Endothelial cell (in vitro differentiated cells): ENCODE data around the gene GRM4. TPM values are rescaled to one million over a fixed set of nuclear protein-coding genes. Genes with fewer than 3 reads are reported as not detected.

Experiments
- DNase-seq: peaks from one replicate; pipeline ENCODE4 v3.0.0; 2021; ENCODE audit warnings: low spot score
- H3K27ac Mint-ChIP-seq: one replicate; pipeline ENCODE4 v1.8.0; 2021; ENCODE audit warnings: mixed read lengths, inconsistent platforms; ENCODE audit not compliant: unreplicated experiment
- H3K27me3 Mint-ChIP-seq: one replicate; pipeline ENCODE4 v1.8.0; 2021; ENCODE audit warnings: mild to moderate bottlenecking, moderate library complexity, mixed read lengths, inconsistent platforms; ENCODE audit not compliant: unreplicated experiment
- H3K36me3 Mint-ChIP-seq: one replicate; pipeline ENCODE4 v1.8.0; 2021; ENCODE audit warnings: mild to moderate bottlenecking, low read depth, mixed read lengths, inconsistent platforms; ENCODE audit not compliant: unreplicated experiment
- H3K4me1 Mint-ChIP-seq: one replicate; pipeline ENCODE4 v1.8.0; 2021; ENCODE audit warnings: mild to moderate bottlenecking, mixed read lengths, inconsistent platforms; ENCODE audit not compliant: unreplicated experiment
- H3K4me3 Mint-ChIP-seq: one replicate; pipeline ENCODE4 v1.8.0; 2021; ENCODE audit warnings: mild to moderate bottlenecking, mixed read lengths, inconsistent platforms; ENCODE audit not compliant: unreplicated experiment
- H3K9me3 Mint-ChIP-seq: one replicate; pipeline ENCODE4 v1.8.0; 2021; ENCODE audit warnings: mixed read lengths, inconsistent platforms; ENCODE audit not compliant: unreplicated experiment
- total RNA-seq: library from RNA; stranded (reverse); fragmentation: NEBNext Ultra II Directional; extraction: Animal tissue kit (Norgen Biotek cat#: 25700); gene quantifications from one replicate; pipeline ENCODE4 v1.2.1, GENCODE V29; 2021; ENCODE audit not compliant: unreplicated experiment
- TF ChIP-seq, protein P1 (sequence below): fragments of 200-600 bp; sonication (generic); IDR thresholded peaks from one replicate; pipeline ENCODE4 v1.5.0; 2021; ENCODE audit warnings: antibody characterized with exemption; ENCODE audit not compliant: unreplicated experiment

The GRM4 gene
- total RNA-seq, 1 donor from 2014 or later, result 2.6 TPM

DNA sequence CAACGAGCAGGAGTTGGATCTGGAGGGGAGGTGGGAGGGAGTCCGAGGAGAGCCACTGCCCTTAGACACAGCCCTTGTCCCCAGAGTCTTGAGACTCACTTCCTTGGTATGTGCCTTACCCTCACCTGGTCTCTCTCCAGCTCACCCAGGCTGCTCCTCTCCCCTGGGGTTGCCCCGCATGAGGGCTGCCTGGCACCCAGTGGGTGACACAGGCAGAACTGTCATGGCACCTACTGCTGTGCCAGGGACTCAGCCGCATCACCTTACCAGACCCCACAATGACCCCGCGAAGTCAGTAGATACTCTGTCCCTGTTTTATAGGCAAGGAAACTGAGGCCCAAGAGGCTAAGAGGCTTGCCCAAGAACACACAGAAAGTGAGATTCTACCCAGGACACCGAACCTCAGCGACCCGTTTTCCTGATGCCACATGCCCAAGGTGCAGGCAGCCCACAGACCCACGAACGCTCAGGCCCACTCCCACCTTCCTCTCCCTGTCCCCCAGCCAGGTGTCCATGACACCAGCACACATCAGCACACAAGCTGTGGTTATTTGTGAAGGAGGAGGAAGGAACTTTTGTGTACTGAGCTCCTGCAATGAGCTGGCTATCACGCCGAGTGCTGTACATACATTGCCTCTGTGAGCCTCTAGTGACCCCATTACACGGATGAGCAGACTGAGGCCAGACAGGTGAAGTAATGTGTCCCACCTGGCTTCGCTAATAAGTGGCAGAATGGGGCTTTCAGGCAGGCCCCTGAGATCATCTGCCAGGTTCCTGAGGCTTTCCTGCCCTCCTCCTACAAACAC, 168.1 kb downstream of the GRM4 start:
- no peak for DNase-seq
- Mint-ChIP-seq H3K9me3 (no peaks in the 10 kb centered on the region), H3K27ac (no peak overlapping the region), H3K27me3 (peaks cover 16% of the 10 kb centered on the region), H3K4me3 (no peak overlapping the region), H3K36me3 (no peaks in the 10 kb centered on the region), H3K4me1 (peaks cover 6% of the 10 kb centered on the region)
- TF ChIP-seq, protein P1, sequence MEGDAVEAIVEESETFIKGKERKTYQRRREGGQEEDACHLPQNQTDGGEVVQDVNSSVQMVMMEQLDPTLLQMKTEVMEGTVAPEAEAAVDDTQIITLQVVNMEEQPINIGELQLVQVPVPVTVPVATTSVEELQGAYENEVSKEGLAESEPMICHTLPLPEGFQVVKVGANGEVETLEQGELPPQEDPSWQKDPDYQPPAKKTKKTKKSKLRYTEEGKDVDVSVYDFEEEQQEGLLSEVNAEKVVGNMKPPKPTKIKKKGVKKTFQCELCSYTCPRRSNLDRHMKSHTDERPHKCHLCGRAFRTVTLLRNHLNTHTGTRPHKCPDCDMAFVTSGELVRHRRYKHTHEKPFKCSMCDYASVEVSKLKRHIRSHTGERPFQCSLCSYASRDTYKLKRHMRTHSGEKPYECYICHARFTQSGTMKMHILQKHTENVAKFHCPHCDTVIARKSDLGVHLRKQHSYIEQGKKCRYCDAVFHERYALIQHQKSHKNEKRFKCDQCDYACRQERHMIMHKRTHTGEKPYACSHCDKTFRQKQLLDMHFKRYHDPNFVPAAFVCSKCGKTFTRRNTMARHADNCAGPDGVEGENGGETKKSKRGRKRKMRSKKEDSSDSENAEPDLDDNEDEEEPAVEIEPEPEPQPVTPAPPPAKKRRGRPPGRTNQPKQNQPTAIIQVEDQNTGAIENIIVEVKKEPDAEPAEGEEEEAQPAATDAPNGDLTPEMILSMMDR, result no peak

DNA sequence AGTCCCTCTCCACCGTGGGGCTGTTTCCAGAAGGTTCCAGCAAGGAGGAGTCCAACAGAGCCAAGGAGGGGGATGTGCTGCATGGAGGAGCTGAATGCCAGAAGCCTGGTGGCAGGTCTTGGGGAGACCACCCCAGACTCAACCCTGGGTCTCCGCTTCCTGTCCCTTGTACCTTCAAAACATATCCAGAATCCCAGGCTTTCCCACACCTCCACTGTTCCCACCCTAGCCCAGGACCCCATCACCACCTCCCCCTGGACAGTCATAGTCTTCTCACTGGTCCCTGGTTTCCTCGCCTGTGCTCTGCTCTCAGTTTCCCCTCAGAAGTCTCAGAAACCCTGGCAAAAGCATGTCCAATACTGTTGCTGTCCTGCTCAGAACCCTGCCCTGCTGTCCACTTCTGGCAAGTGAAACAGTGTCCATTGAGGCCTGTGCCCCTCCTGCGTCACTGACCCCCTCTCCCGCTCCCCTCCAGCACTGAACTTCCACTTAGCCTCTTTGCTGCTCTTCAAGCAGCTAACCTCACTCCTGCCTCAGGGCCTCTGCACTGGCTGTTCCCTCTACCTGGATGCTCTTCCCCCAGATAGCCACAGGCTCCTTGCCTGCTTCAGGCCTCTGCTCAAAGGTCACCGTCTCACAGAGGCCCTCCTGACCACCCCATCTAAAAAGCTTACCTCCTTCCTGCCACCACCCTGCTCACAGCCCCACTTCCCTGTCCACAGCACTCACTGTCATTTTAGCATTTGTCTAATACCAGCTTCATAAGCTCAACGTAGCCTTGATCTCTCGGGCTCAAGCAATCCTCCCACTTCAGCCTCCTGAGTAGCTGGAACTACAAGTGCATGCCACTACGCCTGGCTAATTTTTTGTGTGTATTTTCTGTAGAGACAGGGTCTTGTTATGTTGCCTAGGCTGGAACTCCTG, 169.2 kb downstream of the GRM4 start:
- TF ChIP-seq, protein P1, result no peak
- no peaks in the 10 kb centered on the region for H3K36me3 Mint-ChIP-seq
- no peaks in the 10 kb centered on the region for H3K9me3 Mint-ChIP-seq
- peaks cover 16% of the 10 kb centered on the region for H3K27me3 Mint-ChIP-seq
- peaks cover 6% of the 10 kb centered on the region for H3K4me1 Mint-ChIP-seq
- DNase-seq, result no peak
- H3K27ac Mint-ChIP-seq, result peak overlapping the region; percentile 16
- no peak overlapping the region for H3K4me3 Mint-ChIP-seq

- no peaks in the 10 kb centered on the region for H3K36me3 Mint-ChIP-seq
- peaks cover 16% of the 10 kb centered on the region for H3K27me3 Mint-ChIP-seq
- peak; percentile 41 for DNase-seq
- no peak overlapping the region for H3K27ac Mint-ChIP-seq
- H3K4me3 Mint-ChIP-seq, result no peak overlapping the region
- TF ChIP-seq, protein P1, result no peak
- no peaks in the 10 kb centered on the region for H3K9me3 Mint-ChIP-seq
- H3K4me1 Mint-ChIP-seq, result peaks cover 6% of the 10 kb centered on the region
Measured at GRCh38 chr6:33975661-33976436, 170.0 kb downstream of the GRM4 start.

- H3K4me3 Mint-ChIP-seq, result no peak overlapping the region
- H3K36me3 Mint-ChIP-seq, result no peaks in the 10 kb centered on the region
- peaks cover 6% of the 10 kb centered on the region for H3K4me1 Mint-ChIP-seq
- H3K27ac Mint-ChIP-seq, result no peak overlapping the region
- H3K27me3 Mint-ChIP-seq, result peaks cover 15% of the 10 kb centered on the region
- no peaks in the 10 kb centered on the region for H3K9me3 Mint-ChIP-seq
- no peak for DNase-seq
- TF ChIP-seq, protein P1, result no peak
Measured at GRCh38 chr6:33974471-33974870, 171.4 kb downstream of the GRM4 start.
